HG03139 (cell line): ENCODE results near the gene NEK2.

Experiments
- ATAC-seq: cut with Tn5 transposase; IDR thresholded peaks from one replicate; pipeline ENCODE4 v1.9.1; 2021; ENCODE audit not compliant: unreplicated experiment

The NEK2 gene

GRCh38 chr1:211612786-211613107, 62.7 kb downstream of the NEK2 start:
- no peak for ATAC-seq
